CD4-positive, alpha-beta T cell treated with Interleukin-1 beta for 1 hour (primary cell): Measurements from ENCODE around the gene FAM24B.

ENCODE experiments used
- DNase-seq, 2 donors: peaks; one replicate each; pipeline ENCODE4 v3.0.0-alpha.2; 2020 to 2022

FAM24B gene

DNA sequence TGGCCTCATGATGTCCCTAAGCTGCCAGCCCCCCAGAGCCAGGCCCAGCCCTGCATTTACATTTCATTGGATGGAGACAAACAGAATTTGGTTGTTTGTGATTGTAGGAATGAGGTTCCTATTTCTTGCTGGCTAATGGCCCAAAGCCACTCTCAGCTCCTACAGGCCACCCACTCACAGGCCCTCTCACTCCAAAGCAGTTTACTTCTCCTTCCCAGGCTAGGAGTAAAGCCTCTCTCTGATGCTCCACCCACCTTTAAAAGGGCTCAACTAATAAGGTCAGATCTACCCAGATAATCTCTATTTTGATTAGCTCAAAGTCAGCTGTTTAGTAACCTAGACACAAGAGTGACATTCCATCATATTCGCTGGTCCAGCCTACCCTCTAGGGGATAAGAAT is 22.5 kb downstream of the FAM24B start:
- DNase-seq: no peak

GRCh38 chr10:122855745-122856144 is 23.6 kb downstream of the FAM24B start:
- DNase-seq: no peak

- no peak for DNase-seq
These were observed 24.7 kb downstream of the FAM24B start for GRCh38 chr10:122854648-122855047.

DNA sequence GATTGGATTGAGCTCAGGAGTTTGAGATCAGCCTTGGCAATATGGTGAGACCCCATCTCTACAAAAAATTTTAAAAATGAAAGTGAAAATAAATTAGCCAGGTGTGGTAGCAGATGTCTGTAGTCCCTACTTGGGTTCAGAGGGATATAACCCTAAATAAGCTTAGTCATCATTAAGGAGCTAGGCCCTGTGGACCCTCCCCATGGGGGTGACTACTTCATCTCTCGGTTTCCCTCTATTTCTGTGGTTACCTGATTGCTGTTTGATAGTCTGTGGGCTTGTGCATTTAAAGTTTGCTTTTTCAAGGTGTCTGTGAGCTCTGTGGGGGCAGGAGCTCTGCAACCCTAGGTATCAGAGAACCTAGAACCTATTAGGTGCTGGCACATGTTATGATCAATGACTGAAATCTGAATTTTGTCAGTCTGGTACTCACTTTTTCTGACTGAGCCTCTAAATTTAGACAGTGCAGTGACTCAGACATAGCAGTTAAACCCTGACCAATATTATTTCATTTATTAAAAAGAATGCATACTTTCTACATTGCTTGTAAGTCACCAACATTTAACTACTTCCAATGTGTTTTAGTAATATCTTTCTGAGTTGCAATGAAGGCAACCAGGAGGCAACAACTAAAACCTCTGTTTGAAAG is 25.6 kb downstream of the FAM24B start:
- no peak for DNase-seq

DNA sequence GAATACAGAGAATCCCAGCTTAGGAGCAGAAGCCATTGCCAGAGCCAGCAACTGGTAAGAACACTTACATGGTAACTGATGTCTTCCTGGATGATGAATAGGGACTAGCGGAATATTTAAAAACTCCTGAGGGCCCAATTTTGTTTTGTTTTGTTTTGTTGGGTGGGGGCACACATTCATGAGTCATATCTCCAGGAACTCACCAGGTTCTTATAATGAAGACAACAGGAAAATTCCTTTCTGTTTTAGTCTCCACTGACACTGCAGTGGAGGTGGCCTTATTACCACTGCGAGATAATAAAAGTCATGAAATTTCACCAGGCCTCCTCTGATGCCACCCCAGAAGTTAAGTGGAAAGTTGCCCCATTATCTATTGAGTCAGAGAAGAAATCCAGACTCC is 27.1 kb downstream of the FAM24B start:
- no peak for DNase-seq

- DNase-seq: no peak
These were observed 28.4 kb downstream of the FAM24B start for GRCh38 chr10:122850705-122851640.

DNA sequence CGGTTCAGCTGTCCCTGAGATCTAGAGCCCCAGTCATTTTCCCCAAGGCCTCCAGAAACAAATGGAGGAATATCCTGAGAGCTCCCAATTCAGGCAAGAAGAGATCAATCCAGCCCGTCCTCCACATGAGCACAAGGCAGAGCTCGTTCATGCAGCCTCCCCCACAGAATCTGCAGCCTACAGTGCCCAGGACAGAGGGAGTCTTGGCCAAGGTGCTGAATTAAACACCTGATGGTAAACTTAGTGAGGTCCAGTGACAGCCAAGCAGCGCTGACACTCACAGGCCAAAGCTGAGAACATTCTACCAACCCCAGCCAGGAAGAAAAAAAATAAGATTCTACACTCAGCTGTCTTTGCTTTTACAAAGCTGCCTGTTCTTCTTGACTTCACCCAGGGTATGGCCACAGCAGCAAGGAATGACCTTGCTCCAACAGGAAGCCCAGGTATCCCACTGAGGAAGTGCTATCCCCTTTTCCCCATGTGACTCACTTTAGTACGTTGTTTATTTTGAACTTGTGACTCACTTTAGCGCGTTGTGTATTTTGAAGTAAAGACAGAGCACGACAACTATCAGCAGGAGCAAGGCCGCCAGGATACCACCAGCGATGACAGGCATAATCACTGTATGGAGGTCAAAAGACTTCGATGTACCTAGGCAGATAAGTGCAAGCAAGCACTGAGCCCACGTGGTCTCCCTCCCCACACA is 29.3 kb downstream of the FAM24B start:
- DNase-seq: no peak

- no peak for DNase-seq
These were observed 30.3 kb downstream of the FAM24B start for GRCh38 chr10:122849090-122849489.

DNA sequence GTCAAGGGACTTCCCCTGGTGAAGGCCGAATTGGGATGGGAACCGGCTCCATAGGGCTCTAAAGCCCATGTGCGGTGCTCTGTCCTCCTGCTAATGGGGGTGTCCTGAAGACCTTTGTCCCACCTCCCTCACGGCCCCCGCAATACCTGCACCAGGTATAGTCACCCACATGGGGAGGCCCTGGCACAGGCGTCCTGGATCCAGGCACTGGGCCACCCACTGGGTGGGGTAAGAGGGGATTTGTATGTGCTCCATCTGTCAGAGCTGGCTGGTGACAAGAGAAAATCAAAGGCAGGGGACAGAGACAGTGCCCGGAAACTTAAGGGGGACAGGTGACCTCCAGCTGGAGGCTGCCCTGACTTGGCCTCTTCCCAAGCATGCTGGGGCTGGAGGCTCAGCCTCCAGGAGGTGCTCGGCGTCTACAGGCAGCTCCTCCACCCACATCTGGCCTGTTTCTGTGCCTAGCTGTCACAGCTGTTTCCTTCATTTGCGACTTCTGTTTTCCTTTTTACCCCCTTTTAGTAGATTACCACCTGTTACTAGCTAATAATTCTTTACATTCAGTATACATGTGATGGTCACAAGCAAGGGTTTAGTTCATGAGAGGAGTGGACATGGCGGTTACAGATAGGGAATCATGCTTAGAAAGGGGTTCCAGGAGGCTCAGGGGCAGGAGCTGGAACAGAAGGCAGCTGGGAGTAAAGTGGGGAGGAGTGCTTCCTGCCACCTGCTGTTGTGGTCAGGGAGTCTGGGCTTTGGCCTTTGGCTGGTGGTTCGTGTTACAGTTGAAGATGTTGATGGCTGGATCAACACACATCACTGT is 31.4 kb downstream of the FAM24B start:
- DNase-seq: no peak

DNA sequence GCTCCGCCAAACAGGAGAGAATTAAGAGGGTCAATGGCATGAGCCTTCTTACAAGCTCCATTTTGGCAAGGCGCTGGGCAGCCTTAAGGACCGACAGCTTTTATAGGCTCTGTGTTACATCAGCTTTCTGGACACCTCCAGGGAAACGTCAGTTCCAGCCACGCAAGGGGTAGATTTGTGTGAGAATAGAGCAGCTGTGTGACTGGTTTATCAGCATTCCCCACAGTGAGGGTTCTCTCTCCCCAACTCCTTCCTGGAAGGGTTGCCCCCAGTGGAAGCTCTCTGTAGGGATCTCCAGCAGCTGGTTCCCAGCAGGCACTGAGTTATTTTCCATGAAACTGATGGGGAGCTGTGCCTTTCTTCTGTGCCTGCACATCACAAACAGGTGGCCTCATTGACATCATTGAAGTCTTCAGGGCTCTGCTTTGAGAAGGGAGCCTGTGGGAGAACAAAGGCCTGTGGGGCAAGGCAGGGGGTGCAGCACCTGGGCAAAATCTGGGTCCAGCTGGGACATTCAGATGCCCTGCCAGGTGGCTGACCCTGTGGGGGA is 33.5 kb downstream of the FAM24B start, which contains the start of gene CUZD1:
Gene CUZD1 (minus strand): TSS at position 75 of the 550 bp plus-strand sequence. CDS start 14 bp downstream, at position 61.
- DNase-seq: no peak

- DNase-seq: no peak
These were observed 35.2 kb downstream of the FAM24B start for GRCh38 chr10:122844146-122844545.

- DNase-seq: no peak
These were observed 37.8 kb downstream of the FAM24B start for GRCh38 chr10:122841569-122841968.

DNA sequence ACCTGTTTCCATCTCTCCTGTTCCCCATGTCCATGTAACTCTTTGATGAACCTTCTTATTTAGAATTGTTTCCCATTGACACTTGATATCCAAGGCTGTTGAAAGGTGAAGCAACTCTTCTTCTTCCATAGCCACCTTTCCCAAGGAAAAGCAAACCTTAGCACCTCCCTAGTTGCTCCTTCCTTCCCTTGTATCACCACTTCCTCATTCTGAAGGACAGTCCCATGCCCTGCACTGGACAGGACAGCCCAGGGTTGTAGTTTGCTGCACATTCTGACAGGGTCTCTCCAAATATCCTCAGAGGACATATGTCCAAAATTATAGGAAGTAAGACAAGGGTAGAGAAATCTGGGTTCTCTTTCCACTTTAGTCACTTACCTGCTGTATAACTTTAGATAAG is 39.9 kb downstream of the FAM24B start:
- no peak for DNase-seq

DNA sequence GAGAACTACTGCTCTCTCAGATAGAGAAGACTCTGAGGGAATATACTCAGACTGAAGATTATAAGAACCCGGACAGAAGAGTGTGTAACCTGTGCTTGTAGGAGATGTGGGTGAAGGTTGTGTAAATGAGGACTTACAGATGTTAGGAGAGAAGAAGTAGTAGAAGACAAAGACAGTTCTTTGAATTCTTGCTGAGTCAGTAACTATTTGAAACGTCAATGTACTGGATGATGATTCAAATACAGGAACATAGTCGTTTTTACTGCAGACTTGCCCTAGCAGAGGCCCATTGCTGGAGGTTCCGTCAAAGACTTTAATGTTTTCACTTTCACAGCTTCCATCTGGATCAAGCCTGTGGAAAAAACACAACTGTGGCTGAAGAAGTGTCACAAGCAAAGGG is 40.5 kb downstream of the FAM24B start:
- no peak for DNase-seq

GRCh38 chr10:122835908-122836307 is 43.5 kb downstream of the FAM24B start:
- no peak for DNase-seq

DNA sequence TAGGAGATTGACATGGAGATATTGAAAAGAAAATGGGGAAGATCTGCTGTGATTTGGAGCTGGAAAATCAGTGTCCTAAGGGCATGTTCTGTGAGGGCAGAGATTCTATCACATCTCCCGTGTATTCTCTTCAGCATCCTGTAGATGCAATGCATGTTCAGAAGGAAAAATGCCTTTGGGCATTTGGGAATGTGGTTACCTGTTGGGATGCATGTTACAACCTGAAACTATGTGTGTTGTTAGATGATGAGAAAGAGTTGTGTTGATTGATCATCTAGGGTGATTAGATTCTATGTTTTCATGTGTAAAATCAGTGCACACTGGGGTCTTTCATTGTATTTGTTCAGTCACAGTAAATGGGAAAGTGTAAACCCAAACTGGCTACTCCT is 48.4 kb downstream of the FAM24B start:
- no peak for DNase-seq

- no peak for DNase-seq
These were observed 49.0 kb downstream of the FAM24B start for GRCh38 chr10:122830273-122830964.

DNA sequence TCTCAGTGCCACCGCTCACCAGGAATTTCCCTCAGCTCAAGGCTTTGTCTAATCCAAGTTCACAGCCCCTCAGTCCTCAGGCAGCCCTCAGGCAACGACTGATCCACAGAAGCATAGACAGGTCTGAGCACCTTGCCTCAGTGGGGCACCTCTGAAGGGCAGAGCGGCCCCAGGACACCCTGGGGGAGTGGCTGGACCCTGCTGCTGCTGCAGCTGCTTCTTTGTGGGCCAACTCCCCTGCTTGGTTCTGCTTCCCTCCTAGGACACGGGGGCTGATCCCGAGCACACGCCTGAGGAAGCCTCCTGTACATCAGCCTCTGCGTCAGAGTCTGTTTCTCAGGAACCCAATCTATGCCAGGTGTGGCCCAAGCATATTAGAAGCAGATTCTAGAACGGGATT is 49.9 kb downstream of the FAM24B start:
- no peak for DNase-seq

GRCh38 chr10:122828716-122829255 is 50.6 kb downstream of the FAM24B start:
- no peak for DNase-seq

- no peak for DNase-seq
These were observed 52.1 kb downstream of the FAM24B start for GRCh38 chr10:122827302-122827701.

- DNase-seq: no peak
These were observed 56.2 kb downstream of the FAM24B start for GRCh38 chr10:122822973-122823690.
